ENCODE results near the gene MFSD1.

Gene MFSD1

DNA sequence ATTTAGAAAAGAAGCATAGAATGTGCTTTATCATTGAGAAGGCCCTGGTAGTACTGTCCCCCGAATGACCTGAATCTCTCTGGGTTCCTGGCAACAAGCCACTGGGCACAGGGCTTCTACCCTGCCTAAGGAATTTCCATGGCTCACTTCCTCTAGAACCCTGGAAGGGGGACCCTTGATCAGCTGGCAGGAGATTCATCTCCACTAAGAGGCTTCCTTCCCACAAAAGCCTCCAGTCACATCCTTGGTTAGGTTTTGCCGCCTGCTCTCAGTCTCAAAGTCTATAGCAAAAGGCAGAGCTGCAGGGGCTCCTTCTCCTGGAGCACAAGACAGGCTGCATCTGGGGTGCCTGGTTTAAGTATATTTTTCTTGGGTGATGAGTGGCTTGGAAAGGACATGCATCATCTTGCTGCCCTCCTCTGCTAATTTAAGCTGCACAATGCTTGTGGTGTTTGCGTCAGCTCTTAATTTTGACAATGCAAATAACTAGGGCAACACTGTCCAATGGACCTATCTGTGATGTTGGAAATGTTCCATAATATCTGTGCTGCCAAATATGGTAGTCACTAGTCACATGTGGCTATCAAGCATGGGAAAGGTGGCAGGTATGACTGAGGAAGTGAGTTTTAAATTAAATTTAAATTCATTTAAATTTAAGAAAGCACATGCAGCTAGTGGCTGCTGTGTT lies 36.2 kb upstream of the MFSD1 start:
- ChIA-PET POLR2A (no interaction called here), CTCF (no interaction called here)
- TF ChIP-seq TARDBP (IDR thresholded peaks at IDR 0.05), result no peak
- TF ChIP-seq ELF4 (IDR thresholded peaks at IDR 0.05), result no peak
- no peak for TF ChIP-seq CTBP1 (IDR thresholded peaks at IDR 0.05; ENCODE audit: borderline replicate concordance)
- no peak for TF ChIP-seq HDGF (IDR thresholded peaks at IDR 0.05; ENCODE audit: borderline replicate concordance)
- TF ChIP-seq ZNF384 (IDR thresholded peaks at IDR 0.05), result no peak
- TF ChIP-seq L3MBTL2 (conservative IDR thresholded peaks at IDR 0.05), result no peak
- no peak for TF ChIP-seq FOXA1 (IDR thresholded peaks at IDR 0.05)
- TF ChIP-seq, protein P1, sequence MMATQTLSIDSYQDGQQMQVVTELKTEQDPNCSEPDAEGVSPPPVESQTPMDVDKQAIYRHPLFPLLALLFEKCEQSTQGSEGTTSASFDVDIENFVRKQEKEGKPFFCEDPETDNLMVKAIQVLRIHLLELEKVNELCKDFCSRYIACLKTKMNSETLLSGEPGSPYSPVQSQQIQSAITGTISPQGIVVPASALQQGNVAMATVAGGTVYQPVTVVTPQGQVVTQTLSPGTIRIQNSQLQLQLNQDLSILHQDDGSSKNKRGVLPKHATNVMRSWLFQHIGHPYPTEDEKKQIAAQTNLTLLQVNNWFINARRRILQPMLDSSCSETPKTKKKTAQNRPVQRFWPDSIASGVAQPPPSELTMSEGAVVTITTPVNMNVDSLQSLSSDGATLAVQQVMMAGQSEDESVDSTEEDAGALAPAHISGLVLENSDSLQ (IDR thresholded peaks at IDR 0.05), result no peak
- TF ChIP-seq SP1 (IDR thresholded peaks at IDR 0.05), result no peak
- TF ChIP-seq BHLHE40 (IDR thresholded peaks at IDR 0.05; ENCODE audit: borderline replicate concordance), result no peak
- TF ChIP-seq ARNT (IDR thresholded peaks at IDR 0.05), result no peak
- no peak for TF ChIP-seq SUZ12 (IDR thresholded peaks at IDR 0.05)
- no peak for TF ChIP-seq LEF1 (IDR thresholded peaks at IDR 0.05; ENCODE audit: borderline replicate concordance)
- no peak for TF ChIP-seq FOXM1 (IDR thresholded peaks at IDR 0.05; ENCODE audit: borderline replicate concordance)
- TF ChIP-seq FOXK2 (IDR thresholded peaks at IDR 0.05), result no peak
- no peak for DNase-seq (ENCODE audit: extremely low spot score)

DNA sequence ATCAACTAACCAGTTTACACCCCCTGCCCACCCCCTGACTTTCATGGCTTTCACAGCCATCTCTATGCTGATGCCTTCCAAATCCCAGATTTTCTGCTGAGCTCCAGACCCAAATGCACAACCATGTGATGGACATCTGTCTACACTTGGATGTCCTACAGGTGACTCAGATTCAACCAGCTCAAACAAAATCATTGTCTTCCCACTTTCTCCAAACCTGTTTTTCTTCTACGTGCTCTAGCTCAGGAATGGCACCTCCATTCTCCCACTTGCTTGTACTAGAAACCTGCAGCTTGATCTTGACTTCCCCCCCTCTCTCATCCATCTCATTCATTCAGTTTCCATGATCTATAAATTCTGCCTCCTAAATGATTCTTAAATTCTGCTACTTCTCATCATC lies 35.5 kb upstream of the MFSD1 start:
- ChIA-PET POLR2A (no interaction called here), CTCF (no interaction called here)
- no peak for TF ChIP-seq SP1 (IDR thresholded peaks at IDR 0.05)
- DNase-seq (ENCODE audit: extremely low spot score), result no peak

DNA sequence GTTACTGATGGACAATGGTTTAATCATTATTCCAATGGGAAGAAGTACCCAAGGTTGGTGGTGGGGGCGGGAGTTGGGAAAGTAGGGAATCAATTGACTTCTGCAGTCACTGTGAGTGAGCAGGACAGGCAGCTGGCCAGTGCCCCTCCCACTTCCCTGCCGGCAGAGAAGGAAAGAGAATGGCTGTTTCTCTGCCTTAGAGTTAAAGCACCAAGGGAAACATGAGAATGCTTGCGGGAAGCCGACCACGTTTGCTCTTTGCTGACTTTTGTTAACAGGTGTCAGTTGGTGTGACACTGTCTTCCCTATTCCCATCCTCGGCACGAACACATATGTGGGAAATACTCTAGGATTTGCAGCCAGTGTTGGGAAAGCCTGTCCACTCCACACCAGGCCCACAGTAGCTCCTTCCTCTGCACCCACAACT lies 33.5 kb upstream of the MFSD1 start:
- CTCF ChIA-PET, result no interaction called here
- no peak for DNase-seq (ENCODE audit: extremely low spot score)
- POLR2A ChIA-PET, result no interaction called here
- TF ChIP-seq SP1 (IDR thresholded peaks at IDR 0.05), result no peak
- no peak for TF ChIP-seq BHLHE40 (IDR thresholded peaks at IDR 0.05; ENCODE audit: borderline replicate concordance)
- TF ChIP-seq ELF4 (IDR thresholded peaks at IDR 0.05), result no peak
- no peak for TF ChIP-seq ARNT (IDR thresholded peaks at IDR 0.05)
- no peak for TF ChIP-seq LEF1 (IDR thresholded peaks at IDR 0.05; ENCODE audit: borderline replicate concordance)
- TF ChIP-seq HDGF (IDR thresholded peaks at IDR 0.05; ENCODE audit: borderline replicate concordance), result no peak
- TF ChIP-seq CTBP1 (IDR thresholded peaks at IDR 0.05; ENCODE audit: borderline replicate concordance), result no peak
- TF ChIP-seq FOXA1 (IDR thresholded peaks at IDR 0.05), result no peak
- no peak for TF ChIP-seq NFRKB (IDR thresholded peaks at IDR 0.05)
- TF ChIP-seq FOXM1 (IDR thresholded peaks at IDR 0.05; ENCODE audit: borderline replicate concordance), result no peak

DNA sequence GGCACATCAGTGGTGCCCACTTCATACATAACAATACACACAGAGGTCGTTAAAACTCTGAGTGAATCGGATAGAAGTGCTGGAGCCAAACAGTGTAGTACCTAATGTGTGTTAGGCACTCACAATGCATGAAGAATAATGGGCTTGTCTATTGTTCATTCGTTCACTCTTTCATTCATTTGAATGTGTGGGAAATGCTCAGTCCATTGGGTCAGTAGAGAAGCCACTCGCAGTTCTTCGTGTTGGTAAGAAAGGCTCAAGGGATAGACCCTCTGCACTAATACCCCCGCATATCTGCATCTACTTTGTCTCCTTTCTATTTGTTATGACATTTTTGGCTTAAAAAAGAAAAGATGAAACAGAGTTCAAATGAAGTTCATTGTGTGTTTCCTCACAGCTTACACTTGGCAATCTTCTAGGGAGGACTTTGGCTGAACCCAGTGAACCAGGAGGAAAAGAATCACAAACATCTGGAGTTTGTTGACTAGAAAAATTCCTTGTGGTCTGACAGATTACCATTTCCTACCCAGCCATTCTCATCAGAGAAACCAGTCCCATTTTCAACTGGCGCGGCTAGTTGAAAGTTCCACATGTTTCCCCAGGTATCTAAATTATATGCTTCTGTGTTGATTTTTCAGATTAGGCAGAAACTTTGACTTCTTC lies 32.8 kb upstream of the MFSD1 start:
- TF ChIP-seq TARDBP (IDR thresholded peaks at IDR 0.05) (no peak), FOXK2 (IDR thresholded peaks at IDR 0.05) (no peak), HDGF (IDR thresholded peaks at IDR 0.05; ENCODE audit: borderline replicate concordance) (no peak), CTBP1 (IDR thresholded peaks at IDR 0.05; ENCODE audit: borderline replicate concordance) (no peak), L3MBTL2 (conservative IDR thresholded peaks at IDR 0.05) (no peak), NFRKB (IDR thresholded peaks at IDR 0.05) (no peak), ARNT (IDR thresholded peaks at IDR 0.05) (no peak), FOXA1 (IDR thresholded peaks at IDR 0.05) (no peak)
- CTCF ChIA-PET, result no interaction called here
- no peak for DNase-seq (ENCODE audit: extremely low spot score)
- POLR2A ChIA-PET, result no interaction called here

DNA sequence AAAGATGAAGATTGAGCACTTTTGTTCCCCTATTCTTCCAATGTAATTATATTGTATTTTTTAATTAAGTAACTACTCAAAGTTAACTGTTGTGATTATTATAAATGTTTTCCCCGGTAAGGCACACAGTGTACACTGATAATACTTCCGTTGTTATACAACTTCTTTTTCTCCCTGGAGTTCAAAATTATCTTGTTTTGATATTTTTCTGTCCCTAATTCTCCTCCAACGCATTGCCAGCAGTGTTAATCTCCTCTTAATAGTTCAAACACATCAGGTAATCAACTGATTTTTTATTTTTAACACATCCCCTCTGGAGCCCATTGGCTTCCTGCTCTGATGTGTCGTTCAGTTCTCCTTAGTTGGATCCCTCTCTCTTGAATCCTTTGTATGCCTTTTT lies 32.3 kb upstream of the MFSD1 start:
- no peak for TF ChIP-seq ARNT (IDR thresholded peaks at IDR 0.05)
- TF ChIP-seq BHLHE40 (IDR thresholded peaks at IDR 0.05; ENCODE audit: borderline replicate concordance), result no peak
- TF ChIP-seq FOXK2 (IDR thresholded peaks at IDR 0.05), result no peak
- TF ChIP-seq ZNF384 (IDR thresholded peaks at IDR 0.05), result no peak
- TF ChIP-seq SP1 (IDR thresholded peaks at IDR 0.05), result no peak
- no peak for TF ChIP-seq TARDBP (IDR thresholded peaks at IDR 0.05)
- no peak for TF ChIP-seq CTBP1 (IDR thresholded peaks at IDR 0.05; ENCODE audit: borderline replicate concordance)
- no peak for TF ChIP-seq FOXM1 (IDR thresholded peaks at IDR 0.05; ENCODE audit: borderline replicate concordance)
- no peak for TF ChIP-seq FOXA1 (IDR thresholded peaks at IDR 0.05)
- TF ChIP-seq, protein P1 (IDR thresholded peaks at IDR 0.05), result no peak
- TF ChIP-seq L3MBTL2 (conservative IDR thresholded peaks at IDR 0.05), result no peak
- TF ChIP-seq ELF4 (IDR thresholded peaks at IDR 0.05), result no peak
- ChIA-PET CTCF (no interaction called here), POLR2A (no interaction called here)

DNA sequence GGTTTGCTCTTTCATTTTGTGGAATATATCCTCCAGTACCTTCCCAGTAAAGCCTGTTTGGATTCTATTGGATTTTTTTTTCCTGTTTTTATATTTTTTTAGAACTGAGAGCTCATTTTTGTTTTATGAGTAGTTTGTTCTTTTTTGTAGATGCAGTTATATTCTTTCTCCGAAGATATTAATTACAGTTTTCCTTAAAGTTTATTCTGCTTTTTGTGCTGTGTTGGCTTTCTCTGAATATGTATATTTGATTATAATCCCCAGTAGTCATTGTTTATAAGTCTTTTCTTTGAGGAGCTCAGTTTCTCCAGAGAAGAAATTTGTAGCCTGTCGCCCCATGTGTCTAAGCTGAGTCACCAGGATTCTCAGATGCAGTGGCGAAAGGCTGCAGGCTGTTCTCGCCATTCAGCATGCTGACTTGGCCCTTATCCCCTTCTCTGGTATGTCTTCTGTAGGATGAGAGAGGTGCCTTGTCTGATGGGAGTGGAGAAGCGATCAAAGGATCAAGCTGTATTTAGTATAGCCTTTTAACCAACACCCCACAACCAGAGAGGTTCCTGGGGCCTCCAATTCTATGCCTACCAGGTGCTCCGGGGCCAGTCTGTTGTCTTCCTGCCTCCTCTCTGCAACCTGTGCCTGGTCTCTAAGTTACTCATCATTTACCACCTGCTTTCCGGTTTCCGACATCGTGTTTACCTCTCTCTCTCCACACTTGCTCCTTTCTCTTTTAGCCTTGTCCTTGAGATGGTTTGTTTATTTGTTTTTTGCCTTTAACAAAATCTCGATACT lies 31.7 kb upstream of the MFSD1 start:
- POLR2A ChIA-PET, result no interaction called here
- CTCF ChIA-PET, result interaction anchor here (0.6 kb wide), 1 partner anchor 10 kb away, joined by 3 read pairs; no protein-coding TSS in a partner anchor

More for the DNA sequence above, 32.3 kb upstream of the MFSD1 start:
- DNase-seq (ENCODE audit: extremely low spot score), result no peak

More for the DNA sequence above, 31.7 kb upstream of the MFSD1 start:
- no peak for DNase-seq (ENCODE audit: extremely low spot score)
- TF ChIP-seq L3MBTL2 (conservative IDR thresholded peaks at IDR 0.05) (no peak), NFRKB (IDR thresholded peaks at IDR 0.05) (no peak), SUZ12 (IDR thresholded peaks at IDR 0.05) (no peak), SP1 (IDR thresholded peaks at IDR 0.05) (no peak), ELF4 (IDR thresholded peaks at IDR 0.05) (no peak), FOXA1 (IDR thresholded peaks at IDR 0.05) (no peak), FOXM1 (IDR thresholded peaks at IDR 0.05; ENCODE audit: borderline replicate concordance) (no peak), TARDBP (IDR thresholded peaks at IDR 0.05) (no peak), ZNF384 (IDR thresholded peaks at IDR 0.05) (no peak), CTBP1 (IDR thresholded peaks at IDR 0.05; ENCODE audit: borderline replicate concordance) (no peak)
- TF ChIP-seq, protein P1 (IDR thresholded peaks at IDR 0.05), result no peak

Data from HEK293T (cell line).